Testis (tissue), 2 donors: ENCODE data around the gene JAGN1.

ENCODE experiments used
- POLR2A ChIP-seq: fragments of 450-650 bp; IDR thresholded peaks from one replicate; pipeline ENCODE4 v1.6.1; 2017; ENCODE audit warnings: antibody characterized with exemption, mild to moderate bottlenecking, moderate library complexity
- TF ChIP-seq, protein P1 (sequence below), 3 experiments: fragments of 450-650 bp in 2 of 3; fragments of 200-600 bp in 1 of 3; sonication (generic) in 1 of 3; IDR thresholded peaks; one replicate each; pipeline ENCODE4 v1.5.1; 2016 to 2019; ENCODE audit warnings: antibody characterized with exemption in 3 of 3, mild to moderate bottlenecking in 2 of 3, moderate library complexity in 1 of 3

GRCh38 chr3:9935966-9936510 lies 45.6 kb downstream of the JAGN1 start:
- TF ChIP-seq, protein P1, sequence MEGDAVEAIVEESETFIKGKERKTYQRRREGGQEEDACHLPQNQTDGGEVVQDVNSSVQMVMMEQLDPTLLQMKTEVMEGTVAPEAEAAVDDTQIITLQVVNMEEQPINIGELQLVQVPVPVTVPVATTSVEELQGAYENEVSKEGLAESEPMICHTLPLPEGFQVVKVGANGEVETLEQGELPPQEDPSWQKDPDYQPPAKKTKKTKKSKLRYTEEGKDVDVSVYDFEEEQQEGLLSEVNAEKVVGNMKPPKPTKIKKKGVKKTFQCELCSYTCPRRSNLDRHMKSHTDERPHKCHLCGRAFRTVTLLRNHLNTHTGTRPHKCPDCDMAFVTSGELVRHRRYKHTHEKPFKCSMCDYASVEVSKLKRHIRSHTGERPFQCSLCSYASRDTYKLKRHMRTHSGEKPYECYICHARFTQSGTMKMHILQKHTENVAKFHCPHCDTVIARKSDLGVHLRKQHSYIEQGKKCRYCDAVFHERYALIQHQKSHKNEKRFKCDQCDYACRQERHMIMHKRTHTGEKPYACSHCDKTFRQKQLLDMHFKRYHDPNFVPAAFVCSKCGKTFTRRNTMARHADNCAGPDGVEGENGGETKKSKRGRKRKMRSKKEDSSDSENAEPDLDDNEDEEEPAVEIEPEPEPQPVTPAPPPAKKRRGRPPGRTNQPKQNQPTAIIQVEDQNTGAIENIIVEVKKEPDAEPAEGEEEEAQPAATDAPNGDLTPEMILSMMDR (IDR thresholded peaks at IDR 0.05), result no peak
- TF ChIP-seq POLR2A, result no peak
